Keratinocyte (primary cell): ENCODE results near the gene MED29.

Experiments
- CTCF ChIP-seq, 3 experiments: IDR thresholded peaks in 1 of 3; conservative IDR thresholded peaks in 1 of 3; optimal IDR thresholded peaks in 1 of 3; 2 replicates in 2 of 3; 3 replicates in 1 of 3; pipeline versions ENCODE3 to v1.5.1; 2011; ENCODE audit warnings: low read length in 3 of 3, mild to moderate bottlenecking in 3 of 3, moderate library complexity in 2 of 3, control low read depth in 1 of 3, inconsistent platforms in 1 of 3; ENCODE audit not compliant: insufficient read depth in 2 of 3; ENCODE audit errors: extremely low read depth in 1 of 3
- EZH2 ChIP-seq: IDR thresholded peaks from one replicate; pipeline ENCODE4 v1.6.1; 2012; ENCODE audit warnings: inconsistent platforms, mild to moderate bottlenecking, low read length, moderate library complexity

DNA sequence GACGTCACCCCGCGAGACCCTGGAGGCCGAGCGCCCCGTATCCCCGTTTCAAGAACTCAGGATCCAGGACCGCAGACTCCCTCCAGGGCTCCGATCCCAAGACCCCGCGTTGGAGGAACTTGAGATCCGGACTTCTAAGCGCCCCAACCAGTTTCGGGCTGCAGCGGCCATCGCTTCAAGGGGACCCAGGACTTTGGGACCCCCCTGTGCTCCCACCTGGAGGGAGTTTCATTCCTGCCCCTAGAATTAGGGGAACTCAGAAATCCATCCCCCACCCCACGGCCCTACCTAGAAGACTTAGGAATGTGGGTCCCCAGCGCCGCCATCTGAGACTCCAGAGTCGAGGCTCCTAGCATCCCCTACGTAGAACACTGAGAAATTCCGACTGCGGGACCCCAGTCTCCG, 21.7 kb downstream of the MED29 start:
- TF ChIP-seq CTCF (optimal IDR thresholded peaks at IDR 0.05 in 1 of 3, IDR thresholded peaks at IDR 0.05 in 1 of 3, conservative IDR thresholded peaks at IDR 0.05 in 1 of 3; ENCODE audit: extremely low read depth in 1 of 3, insufficient read depth in 2 of 3, low read length in 3 of 3) (no peak), EZH2 (no peak)
